ENCODE measurements around the gene GMPR.

DNA sequence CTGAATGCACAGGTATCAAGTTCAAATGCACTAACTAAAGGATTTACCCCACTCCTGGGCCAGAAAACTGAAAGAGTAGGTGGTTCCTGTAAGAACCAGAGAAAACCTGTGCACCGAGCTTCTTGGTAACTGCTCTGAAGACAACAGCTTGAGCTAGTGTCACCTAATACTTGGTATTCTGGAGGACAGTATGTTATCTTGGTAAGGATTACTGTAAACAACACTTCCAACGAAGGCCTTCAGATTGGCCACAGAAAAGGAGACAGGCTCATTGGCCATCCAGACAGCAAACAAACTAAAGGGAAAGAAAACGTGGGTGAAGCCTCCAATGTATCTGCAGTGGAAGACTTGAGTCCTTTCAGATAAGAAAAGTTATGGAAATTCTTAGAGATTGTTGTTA lies 61.5 kb downstream of the GMPR start:
- TF ChIP-seq, protein P1, sequence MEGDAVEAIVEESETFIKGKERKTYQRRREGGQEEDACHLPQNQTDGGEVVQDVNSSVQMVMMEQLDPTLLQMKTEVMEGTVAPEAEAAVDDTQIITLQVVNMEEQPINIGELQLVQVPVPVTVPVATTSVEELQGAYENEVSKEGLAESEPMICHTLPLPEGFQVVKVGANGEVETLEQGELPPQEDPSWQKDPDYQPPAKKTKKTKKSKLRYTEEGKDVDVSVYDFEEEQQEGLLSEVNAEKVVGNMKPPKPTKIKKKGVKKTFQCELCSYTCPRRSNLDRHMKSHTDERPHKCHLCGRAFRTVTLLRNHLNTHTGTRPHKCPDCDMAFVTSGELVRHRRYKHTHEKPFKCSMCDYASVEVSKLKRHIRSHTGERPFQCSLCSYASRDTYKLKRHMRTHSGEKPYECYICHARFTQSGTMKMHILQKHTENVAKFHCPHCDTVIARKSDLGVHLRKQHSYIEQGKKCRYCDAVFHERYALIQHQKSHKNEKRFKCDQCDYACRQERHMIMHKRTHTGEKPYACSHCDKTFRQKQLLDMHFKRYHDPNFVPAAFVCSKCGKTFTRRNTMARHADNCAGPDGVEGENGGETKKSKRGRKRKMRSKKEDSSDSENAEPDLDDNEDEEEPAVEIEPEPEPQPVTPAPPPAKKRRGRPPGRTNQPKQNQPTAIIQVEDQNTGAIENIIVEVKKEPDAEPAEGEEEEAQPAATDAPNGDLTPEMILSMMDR (IDR thresholded peaks at IDR 0.05): no peak
- TF ChIP-seq POLR2AphosphoS5 (IDR thresholded peaks at IDR 0.05): no peak
- TF ChIP-seq POLR2A (IDR thresholded peaks at IDR 0.05): no peak
- no peak for TF ChIP-seq EP300 (IDR thresholded peaks at IDR 0.05)
